Right cardiac atrium (tissue), 5 donors: ENCODE measurements around the gene CNTNAP2. TPM values are rescaled to one million over a fixed set of nuclear protein-coding genes. Genes with fewer than 3 reads are reported as not detected.

Source experiments
- ATAC-seq, 2 donors: fragments of 200-7000 bp; cut with Tn5 transposase; one replicate each; pipeline versions ENCODE4 v1.8.0 to v1.9.1; 2020; ENCODE audit warnings: moderate library complexity in 2 of 2, mild to moderate bottlenecking in 1 of 2
- DNase-seq, 3 donors: peaks; one replicate each; pipeline ENCODE4 v3.0.0-alpha.2; 2020
- H3K27ac ChIP-seq: one replicate; pipeline ENCODE4 v1.5.1; 2013; ENCODE audit warnings: mild to moderate bottlenecking, low read length, control low read depth, moderate library complexity
- H3K27me3 ChIP-seq: one replicate; pipeline ENCODE4 v1.6.1; 2013; ENCODE audit not compliant: control insufficient read depth, insufficient read depth
- H3K4me1 ChIP-seq: one replicate; pipeline ENCODE4 v1.6.1; 2013; ENCODE audit warnings: low read length; ENCODE audit not compliant: control insufficient read depth, insufficient read depth
- H3K4me3 ChIP-seq: one replicate; pipeline ENCODE4 v1.5.1; 2013; ENCODE audit warnings: low read length, control low read depth
- H3K9me3 ChIP-seq: one replicate; pipeline ENCODE4 v1.6.1; 2013; ENCODE audit warnings: low read length; ENCODE audit not compliant: control insufficient read depth
- WGBS: extraction: QIAGEN DNeasy Blood & Tissue Kit; methylation state at CpG from one replicate; pipeline ENCODE4 v1.1.7; 2013; 5-methylcytosine and 5-hydroxymethylcytosine counted together
- intact Hi-C, 4 donors: fragments of 100-400 bp; cut with DNase I; formaldehyde crosslinking; loops; one replicate each; pipeline versions ENCODE4 v1.11.0 to v1.14.0; 2022 to 2023
- polyA plus RNA-seq: library from polyadenylated mRNA; stranded (reverse); fragments of 200-250 nt; gene quantifications from one replicate; pipeline ENCODE4 v1.2.3, GENCODE V29; 2013
- total RNA-seq, 4 donors: library from RNA; stranded (reverse); fragmentation: NEBNext Ultra II Directional; extraction: Animal tissue kit (Norgen Biotek cat#: 25700); gene quantifications; one replicate each; pipeline ENCODE4 v1.2.1, GENCODE V29; 2021
- donor health status: healthy with polysubstance abuse.
- donor health status: DM: no; HTN: yes; CAD: no.
- donor health status: DM: no; HTN: no; CAD: no.
- donor health status: DM: no; HTN: yes; CAD: no; lungs with severe emphysema.
- donor health status: DM: yes; HTN: yes; CAD: no.

CNTNAP2 gene
- total and polyA plus RNA-seq, 5 donors, result 0.23 to 1.7 (median 0.91) TPM; not detected in 1

DNA sequence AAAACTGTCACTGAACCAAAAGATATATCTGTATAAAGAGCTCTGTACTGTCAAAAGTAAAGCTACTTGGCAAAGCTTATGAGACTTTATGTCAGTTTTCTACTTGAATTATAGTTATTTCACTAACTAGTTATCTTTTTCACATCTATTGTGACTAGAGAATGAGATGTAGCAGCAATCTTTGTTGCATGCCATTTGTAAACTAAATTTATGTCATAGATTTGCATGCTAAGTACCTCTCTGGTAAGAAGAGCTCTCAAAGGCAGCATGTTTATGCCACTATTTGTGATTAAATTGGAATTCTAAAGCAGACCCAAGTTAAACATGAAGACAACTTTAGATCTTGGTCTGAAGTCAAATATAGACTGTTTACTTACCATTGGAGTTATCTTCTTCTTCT is 300.6 kb downstream of the CNTNAP2 start:
- H3K27ac ChIP-seq, result no peak overlapping the region
- DNase-seq (no peak), ATAC-seq (no peak)
- no peaks in the 10 kb centered on the region for H3K4me1 ChIP-seq
- H3K27me3 ChIP-seq, result no peaks in the 10 kb centered on the region
- no peak overlapping the region for H3K4me3 ChIP-seq
- intact Hi-C loops, result no loop called here
- H3K9me3 ChIP-seq, result no peaks in the 10 kb centered on the region

DNA sequence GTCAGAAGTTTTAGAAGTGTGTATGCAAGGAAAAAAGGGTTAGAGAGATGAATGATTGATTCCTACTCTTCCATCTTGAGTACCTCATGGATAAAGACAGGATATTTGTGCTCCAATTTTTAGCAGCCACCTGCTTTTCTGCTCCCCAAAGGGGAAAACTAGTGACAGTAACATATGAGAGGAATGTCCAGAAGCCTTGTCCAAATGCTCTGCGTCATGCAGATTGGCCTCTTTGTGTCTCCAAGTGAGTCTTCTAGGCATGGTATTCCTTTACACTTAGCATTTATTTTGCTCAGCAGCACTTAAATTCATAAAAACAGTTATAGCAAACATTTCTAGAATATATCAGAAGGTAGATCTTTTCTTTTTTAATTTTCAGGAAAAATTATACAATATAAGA is 306.8 kb downstream of the CNTNAP2 start:
- intact Hi-C loops, result no loop called here
- Histone ChIP-seq H3K27ac (no peak overlapping the region), H3K27me3 (no peaks in the 10 kb centered on the region), H3K9me3 (no peaks in the 10 kb centered on the region), H3K4me3 (no peak overlapping the region), H3K4me1 (no peaks in the 10 kb centered on the region)
- 82% methylated on average over 1 of the region's 1 CpG for WGBS
- no peak for DNase-seq
- ATAC-seq, result no peak

GRCh38 chr7:146424084-146424483 is 307.5 kb downstream of the CNTNAP2 start:
- DNase-seq, result no peak
- intact Hi-C loops, result no loop called here
- Histone ChIP-seq H3K27ac (no peak overlapping the region), H3K4me3 (no peak overlapping the region), H3K27me3 (no peaks in the 10 kb centered on the region), H3K4me1 (no peaks in the 10 kb centered on the region), H3K9me3 (no peaks in the 10 kb centered on the region)
- 65% methylated on average over 6 of the region's 6 CpGs for WGBS
- no peak for ATAC-seq

DNA sequence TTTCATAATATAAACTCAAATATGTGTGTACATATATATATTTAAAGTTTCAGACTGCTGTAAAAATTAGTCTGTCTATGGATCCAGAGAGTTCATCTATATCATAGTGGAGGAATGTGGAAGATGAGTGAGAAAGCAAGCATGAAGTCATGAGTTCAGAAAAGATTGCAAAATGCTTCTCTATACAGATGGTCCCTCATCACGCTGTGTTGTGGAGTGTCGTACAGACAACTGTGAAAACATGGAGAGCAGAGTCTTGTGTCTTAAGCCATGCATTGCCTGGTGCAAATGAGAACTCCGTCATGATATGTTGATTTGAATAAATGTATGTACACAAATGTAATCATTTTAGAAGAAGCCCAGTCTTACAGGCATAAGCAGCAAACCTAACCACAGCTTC is 316.9 kb downstream of the CNTNAP2 start:
- WGBS, result 81% methylated on average over 3 of the region's 3 CpGs
- DNase-seq, result no peak
- intact Hi-C loops, result no loop called here
- ATAC-seq, result no peak
- H3K4me3 ChIP-seq, result no peak overlapping the region
- no peaks in the 10 kb centered on the region for H3K9me3 ChIP-seq
- no peak overlapping the region for H3K27ac ChIP-seq
- H3K4me1 ChIP-seq, result no peaks in the 10 kb centered on the region
- no peaks in the 10 kb centered on the region for H3K27me3 ChIP-seq

GRCh38 chr7:146443102-146443501 is 326.5 kb downstream of the CNTNAP2 start:
- DNase-seq, result no peak
- H3K9me3 ChIP-seq, result no peaks in the 10 kb centered on the region
- H3K4me3 ChIP-seq, result no peak overlapping the region
- no peaks in the 10 kb centered on the region for H3K4me1 ChIP-seq
- intact Hi-C loops, result no loop called here
- H3K27me3 ChIP-seq, result no peaks in the 10 kb centered on the region
- H3K27ac ChIP-seq, result no peak overlapping the region
- 95% methylated on average over 9 of the region's 9 CpGs for WGBS
- no peak for ATAC-seq

GRCh38 chr7:146449625-146450024 is 333.0 kb downstream of the CNTNAP2 start:
- DNase-seq, result no peak
- H3K4me1 ChIP-seq, result no peaks in the 10 kb centered on the region
- H3K27ac ChIP-seq, result no peak overlapping the region
- ATAC-seq, result no peak
- H3K27me3 ChIP-seq, result no peaks in the 10 kb centered on the region
- intact Hi-C loops, result no loop called here
- 81% methylated on average over 4 of the region's 4 CpGs for WGBS
- H3K4me3 ChIP-seq, result no peak overlapping the region
- no peaks in the 10 kb centered on the region for H3K9me3 ChIP-seq

GRCh38 chr7:146455091-146455655 is 338.6 kb downstream of the CNTNAP2 start:
- 48% methylated on average over 2 of the region's 2 CpGs for WGBS
- no peaks in the 10 kb centered on the region for H3K9me3 ChIP-seq
- no peak for ATAC-seq

DNA sequence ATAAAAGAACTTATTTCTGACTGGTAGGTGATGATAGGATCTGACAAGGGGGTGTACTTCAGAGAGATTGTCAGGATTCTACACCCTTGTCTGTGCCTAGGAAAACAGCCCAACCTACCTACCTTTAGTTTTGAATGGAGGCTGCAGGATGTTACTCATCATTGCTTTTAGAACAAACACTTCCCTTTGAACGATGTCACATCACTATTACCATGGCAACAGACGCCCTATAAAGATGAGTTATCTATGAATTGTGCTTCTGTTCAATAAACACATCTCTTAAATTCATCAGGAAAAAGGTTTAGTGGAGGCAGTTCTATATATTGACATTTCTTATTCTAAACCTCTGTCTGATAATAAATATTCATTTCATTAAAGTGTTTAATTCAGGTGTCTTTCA is 362.4 kb downstream of the CNTNAP2 start:
- H3K9me3 ChIP-seq, result no peaks in the 10 kb centered on the region
- no peak overlapping the region for H3K4me3 ChIP-seq
- H3K27ac ChIP-seq, result no peak overlapping the region
- ATAC-seq (no peak), DNase-seq (no peak)
- no peaks in the 10 kb centered on the region for H3K27me3 ChIP-seq
- H3K4me1 ChIP-seq, result no peaks in the 10 kb centered on the region
- 62% methylated on average over 2 of the region's 2 CpGs for WGBS
- intact Hi-C loops, result no loop called here

More at GRCh38 chr7:146455091-146455655, 338.6 kb downstream of the CNTNAP2 start:
- H3K4me1 ChIP-seq, result no peaks in the 10 kb centered on the region
- intact Hi-C loops, result no loop called here
- no peaks in the 10 kb centered on the region for H3K27me3 ChIP-seq
- H3K27ac ChIP-seq, result no peak overlapping the region
- H3K4me3 ChIP-seq, result no peak overlapping the region
- no peak for DNase-seq

GRCh38 chr7:146486519-146486918 is 369.9 kb downstream of the CNTNAP2 start:
- intact Hi-C loops, result no loop called here
- Histone ChIP-seq H3K27ac (no peak overlapping the region), H3K9me3 (no peaks in the 10 kb centered on the region), H3K27me3 (no peaks in the 10 kb centered on the region), H3K4me3 (no peak overlapping the region), H3K4me1 (no peaks in the 10 kb centered on the region)
- ATAC-seq (no peak), DNase-seq (no peak)
- WGBS, result 91% methylated on average over 3 of the region's 3 CpGs

DNA sequence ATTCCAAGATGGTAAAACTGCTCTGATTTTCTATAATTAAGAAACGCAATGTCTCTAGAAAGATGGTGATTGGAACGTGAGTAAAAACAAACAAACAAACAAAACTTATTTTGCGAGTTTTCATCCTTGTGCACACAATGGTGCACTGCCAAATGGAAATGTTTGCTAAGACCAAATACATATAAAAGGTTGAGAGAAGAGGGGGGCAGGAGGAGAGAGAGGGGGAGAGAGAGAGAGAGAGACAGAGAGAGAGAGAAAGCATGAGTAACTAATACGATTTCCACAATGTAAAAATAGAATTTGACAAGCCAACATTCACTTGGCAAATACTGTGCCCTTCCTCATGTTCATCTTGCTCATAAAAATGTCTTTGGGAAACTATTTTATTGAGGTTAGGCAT is 375.4 kb downstream of the CNTNAP2 start:
- H3K9me3 ChIP-seq, result no peaks in the 10 kb centered on the region
- intact Hi-C loops, result no loop called here
- WGBS, result 70% methylated on average over 4 of the region's 4 CpGs

GRCh38 chr7:146494952-146495596 is 378.5 kb downstream of the CNTNAP2 start:
- no peaks in the 10 kb centered on the region for H3K9me3 ChIP-seq
- H3K4me1 ChIP-seq, result no peaks in the 10 kb centered on the region
- no peak overlapping the region for H3K27ac ChIP-seq
- ATAC-seq (no peak), DNase-seq (no peak)
- WGBS, result 57% methylated on average over 6 of the region's 6 CpGs
- H3K27me3 ChIP-seq, result no peaks in the 10 kb centered on the region
- H3K4me3 ChIP-seq, result no peak overlapping the region
- intact Hi-C loops, result no loop called here

More for the DNA sequence above, 375.4 kb downstream of the CNTNAP2 start:
- no peak overlapping the region for H3K4me3 ChIP-seq
- ATAC-seq (no peak), DNase-seq (no peak)
- no peaks in the 10 kb centered on the region for H3K27me3 ChIP-seq
- no peak overlapping the region for H3K27ac ChIP-seq
- H3K4me1 ChIP-seq, result no peaks in the 10 kb centered on the region

DNA sequence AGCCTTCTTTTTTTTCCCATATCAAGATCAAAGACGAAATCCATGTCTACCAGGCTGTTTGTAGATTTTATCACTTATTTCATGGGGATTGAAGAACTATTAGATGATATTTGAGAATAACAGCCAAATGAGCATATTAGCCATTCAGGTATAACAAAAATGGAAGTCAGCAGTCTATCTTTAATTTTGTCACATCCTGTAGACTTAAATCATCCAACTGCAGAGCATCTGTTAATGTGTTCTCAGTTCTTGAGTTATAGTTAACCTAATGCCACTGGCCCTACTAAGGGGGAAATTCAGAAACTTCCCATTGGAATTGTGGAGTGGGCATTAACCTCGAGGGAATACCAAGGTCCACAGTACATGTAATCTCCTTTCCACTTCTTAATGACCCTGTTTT is 380.1 kb downstream of the CNTNAP2 start:
- ATAC-seq, result no peak
- Histone ChIP-seq H3K4me3 (no peak overlapping the region), H3K9me3 (no peaks in the 10 kb centered on the region), H3K4me1 (no peaks in the 10 kb centered on the region), H3K27ac (no peak overlapping the region), H3K27me3 (no peaks in the 10 kb centered on the region)
- 70% methylated on average over 2 of the region's 2 CpGs for WGBS
- DNase-seq, result no peak
- intact Hi-C loops, result no loop called here
